Left renal cortex interstitium (tissue), 4 donors: ENCODE data around the gene BBX. TPM values are rescaled to one million over a fixed set of nuclear protein-coding genes. Genes with fewer than 3 reads are reported as not detected.

Experiments used
- polyA plus RNA-seq, 4 donors: library from polyadenylated mRNA; unstranded; fragments of 120-200 nt; gene quantifications; one replicate each; pipeline ENCODE4 v1.2.1, GENCODE V29; 2013; ENCODE audit not compliant: insufficient read length in 4 of 4

BBX gene
- polyA plus RNA-seq, 4 donors, result 51.5 to 72.2 (median 67.6) TPM

Other genes starting within 250 kb of the BBX start
- under 1 TPM in 2 of 4 donors, not detected in 2; 0.13 to 0.36 TPM for gene CCDC54, start 145.5 kb upstream of the BBX start, polyA plus RNA-seq